GM18502 (cell line): ENCODE results near the gene GP1BB.

Experiments
- ATAC-seq: cut with Tn5 transposase; IDR thresholded peaks from one replicate; pipeline ENCODE4 v1.9.1; 2021; ENCODE audit warnings: mild to moderate bottlenecking; ENCODE audit not compliant: unreplicated experiment, poor library complexity

GP1BB gene

DNA sequence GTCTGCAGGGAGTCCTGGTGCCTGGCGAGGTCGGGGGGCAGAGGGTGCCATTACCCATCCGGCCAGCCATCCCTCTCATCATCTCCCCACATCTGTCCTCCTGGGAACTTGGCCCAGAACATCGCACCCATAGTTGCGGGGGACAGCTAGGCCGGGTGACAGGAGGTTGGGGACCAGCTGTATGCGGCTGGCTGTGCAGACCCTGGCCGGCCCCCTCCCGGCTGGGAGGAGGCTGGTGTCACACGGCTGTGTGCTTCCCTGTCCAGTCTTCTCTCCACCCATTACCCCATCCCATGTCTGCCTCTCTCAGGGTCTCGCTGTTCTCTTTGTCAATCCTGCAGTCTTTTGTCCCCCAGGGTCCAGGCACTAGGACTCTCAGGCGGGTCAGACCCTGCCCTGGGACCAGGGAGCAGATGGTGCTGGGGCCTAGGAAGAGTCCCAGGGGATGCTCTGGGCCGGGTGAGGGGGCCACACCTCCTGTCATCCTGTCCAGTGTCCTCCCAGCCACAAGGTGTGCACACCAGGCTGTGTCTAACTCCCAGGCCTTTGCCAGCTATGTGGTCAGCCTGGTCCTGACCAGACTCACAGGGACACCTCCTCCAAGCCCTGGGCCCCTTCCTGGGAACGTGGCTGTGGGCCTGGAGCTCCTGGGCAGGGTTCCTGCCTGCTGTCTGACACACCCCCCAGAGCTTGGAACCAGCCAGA is 30.8 kb downstream of the GP1BB start:
- no peak for ATAC-seq

DNA sequence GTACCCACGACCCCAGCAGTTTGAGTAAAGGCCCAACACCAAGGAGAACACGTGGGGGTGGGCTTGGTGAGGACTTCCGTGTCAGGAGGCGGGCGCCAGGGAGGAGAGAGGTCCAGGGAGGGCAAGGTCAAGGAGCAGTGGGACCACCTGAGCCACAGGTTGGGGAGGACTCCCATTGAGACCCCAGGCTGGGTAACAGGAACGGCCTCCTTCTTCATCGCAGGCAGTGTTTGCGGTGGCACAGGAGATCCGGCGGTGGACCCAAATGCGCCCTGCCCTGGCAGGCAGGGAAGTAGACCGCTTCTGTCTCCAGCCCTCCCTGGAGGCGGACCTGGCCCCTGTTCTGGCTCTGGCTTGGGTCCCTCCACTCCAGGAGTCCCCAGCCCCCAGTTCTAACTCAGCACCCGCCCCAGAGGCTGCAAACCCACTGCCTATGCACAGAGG is 31.4 kb downstream of the GP1BB start:
- no peak for ATAC-seq

DNA sequence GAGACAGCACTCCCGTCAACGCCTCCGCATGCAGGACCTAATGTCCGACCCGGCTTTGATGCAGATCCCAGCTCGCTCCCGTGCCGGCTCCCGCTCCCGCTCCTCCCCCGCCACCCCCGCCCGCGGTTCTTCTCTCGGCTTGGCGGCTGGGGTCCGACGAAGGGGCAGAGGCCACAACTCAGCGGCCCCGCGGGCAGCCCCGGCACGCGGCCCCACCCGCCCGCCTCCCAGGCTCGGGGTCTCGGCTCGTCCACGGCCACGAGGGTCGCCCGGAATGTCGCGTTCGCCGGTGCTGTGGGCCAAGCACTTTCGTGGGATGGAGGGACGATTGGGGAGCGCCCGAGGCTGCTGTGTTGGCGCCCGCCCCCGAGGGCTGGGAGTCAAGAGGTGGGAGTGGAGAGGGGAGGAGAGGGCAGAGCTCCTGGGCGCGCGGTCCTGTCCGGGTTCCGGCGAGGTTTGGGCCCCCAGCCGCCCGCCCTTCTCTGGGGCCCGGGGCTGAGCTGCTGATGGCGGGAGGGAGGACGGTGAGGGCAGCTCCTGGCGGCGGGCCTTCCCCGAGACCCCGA is 31.9 kb downstream of the GP1BB start:
- no peak for ATAC-seq

DNA sequence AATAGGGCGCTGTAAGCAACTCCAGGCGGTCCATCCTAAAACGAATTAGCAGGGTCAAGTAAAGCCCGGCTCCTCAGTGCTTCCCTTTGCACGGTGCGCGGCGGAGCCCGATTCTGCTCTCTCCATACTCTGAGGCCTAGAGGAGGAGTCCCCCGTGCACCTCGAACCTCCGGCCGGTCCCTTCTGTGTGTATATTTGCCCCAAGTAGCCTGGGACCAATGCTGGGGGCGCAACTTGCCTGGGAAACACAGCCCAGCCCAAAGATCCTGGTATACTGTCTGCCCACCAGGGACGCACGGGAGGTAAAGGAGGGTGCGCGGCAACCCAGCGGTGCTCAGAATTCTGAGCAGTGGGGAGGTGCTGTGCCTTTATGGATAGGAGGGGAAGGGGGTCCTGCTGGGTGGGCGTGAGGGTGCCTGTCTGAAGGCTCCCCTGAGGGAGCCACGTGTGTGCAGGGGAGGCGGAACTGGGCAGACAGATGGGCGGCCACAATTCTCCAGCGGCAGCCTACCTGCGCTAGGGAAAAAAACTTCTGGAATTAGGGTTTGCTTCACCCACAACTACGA is 32.5 kb downstream of the GP1BB start:
- no peak for ATAC-seq

DNA sequence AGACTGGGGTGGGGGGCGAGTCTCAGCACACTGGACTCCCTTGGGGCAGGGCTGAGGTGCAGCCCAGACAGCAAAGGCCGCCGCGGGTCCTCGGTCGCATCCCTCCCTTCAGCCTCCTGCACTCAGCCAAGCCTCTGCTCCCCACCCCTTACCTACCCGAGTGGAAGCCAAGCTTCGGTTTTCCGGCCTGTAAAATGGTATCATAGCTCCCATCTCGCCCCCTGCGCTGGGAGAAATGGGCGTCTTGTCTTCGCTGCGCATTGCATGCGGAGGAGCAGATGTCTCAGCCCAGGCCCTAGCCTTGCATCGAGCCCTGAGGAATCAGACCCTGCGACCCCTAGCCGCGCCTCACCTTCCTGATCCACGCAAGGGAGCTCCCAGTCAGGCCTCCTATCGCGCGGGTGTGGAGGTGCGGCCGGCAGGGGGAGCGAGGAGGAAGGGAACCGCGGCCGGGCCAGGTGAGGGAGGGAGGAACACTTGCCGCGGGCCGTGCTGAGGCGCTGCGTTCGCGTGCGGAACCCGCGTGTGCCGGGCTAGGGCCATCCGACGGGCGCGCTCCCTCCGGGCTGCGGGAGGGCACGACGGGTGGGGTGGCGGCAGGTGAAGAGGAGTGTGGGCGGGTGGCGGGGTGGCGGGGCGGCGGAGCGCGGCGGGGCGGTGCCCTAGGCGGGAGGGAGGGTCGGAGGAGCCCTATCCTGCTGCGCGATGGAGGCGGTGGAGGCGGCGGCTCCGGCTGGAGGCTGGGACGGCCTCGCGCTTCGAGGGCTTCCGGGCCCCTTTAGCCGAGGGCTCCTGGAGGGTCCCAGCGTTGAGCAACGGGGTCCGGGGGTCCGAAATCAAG is 33.2 kb downstream of the GP1BB start:
- ATAC-seq = no peak

DNA sequence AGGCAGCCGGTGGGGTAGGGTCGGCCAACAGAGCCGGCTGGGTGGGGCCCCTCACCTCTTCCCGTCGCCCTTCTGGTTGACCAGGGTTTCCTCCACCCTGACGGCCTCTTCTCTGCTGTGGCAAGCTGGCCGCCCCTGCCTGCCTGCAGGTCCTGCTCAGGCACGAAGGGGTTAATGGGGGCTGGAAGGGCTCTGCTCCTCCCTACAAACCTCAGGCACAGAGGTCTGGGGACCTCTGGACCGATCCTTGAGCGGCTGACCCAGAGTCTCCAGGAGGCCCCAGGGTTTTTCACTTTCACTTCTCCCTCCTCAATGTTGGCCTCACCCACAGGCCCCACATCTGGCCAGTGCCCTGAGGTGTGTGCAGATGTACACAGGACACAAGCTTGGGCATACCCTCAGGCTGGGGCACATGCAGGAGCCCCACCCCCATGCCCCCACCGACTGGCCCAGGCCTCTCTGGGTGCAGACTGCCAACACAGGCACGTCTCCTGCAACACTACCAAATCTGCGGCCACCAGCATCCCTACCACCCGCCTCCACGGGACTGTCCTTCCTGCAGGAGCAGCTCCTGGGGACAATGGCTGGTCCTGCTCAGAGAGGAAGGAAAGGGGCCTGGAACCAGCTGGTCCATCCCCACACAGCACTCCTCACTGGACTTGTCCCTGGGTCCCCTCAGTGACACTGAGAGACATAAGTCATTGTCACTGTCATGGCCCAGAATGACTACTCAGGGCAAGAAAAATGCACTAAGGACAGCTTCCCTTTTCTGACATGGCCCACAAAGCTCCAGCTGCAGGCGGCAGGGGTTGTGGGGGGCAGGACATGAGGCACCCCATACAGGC is 34.0 kb downstream of the GP1BB start:
- ATAC-seq = no peak

DNA sequence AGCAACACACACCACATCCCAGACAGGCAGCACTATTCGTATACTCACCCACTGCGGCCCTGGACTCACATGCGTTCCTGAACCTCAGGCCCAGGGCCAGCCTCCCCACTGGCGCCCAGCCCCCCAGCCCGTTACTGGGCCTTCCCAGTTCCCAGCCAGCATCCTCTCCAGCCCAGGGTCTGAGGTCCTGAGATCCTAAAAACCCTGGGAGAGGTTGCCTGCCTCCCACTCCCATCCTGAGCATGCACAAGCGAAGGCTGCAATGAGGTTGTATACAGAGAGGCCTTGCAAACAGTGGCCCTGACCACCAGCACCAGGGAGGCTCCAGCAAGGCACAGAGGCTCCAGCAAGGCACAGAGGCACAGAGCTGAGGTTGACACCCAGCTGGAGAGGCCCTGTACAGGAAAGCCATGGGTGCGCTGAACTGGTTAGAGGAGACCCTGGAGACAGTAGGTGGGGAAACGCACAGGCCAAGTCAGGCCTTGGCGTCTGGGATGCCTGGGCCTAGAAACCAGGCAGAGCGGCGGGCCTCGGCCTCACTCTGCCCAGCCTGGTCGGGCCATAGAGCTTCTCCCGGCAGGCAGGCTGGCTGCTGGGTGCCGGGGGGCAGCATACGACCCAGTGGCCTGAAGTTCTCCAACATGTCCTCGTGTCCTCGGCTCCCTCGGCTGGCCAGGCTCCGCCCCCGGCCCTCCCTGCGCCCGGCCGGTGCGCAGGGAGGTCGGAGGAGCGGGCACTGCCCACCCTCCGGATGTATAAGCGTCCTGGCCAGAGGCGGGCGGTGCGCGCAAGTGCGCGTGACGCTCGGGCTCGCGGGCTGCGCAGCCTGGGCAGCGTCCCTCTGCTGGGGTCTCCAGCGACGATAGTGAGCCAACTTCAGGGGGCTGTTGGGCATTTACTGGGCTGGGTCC is 34.9 kb downstream of the GP1BB start:
- no peak for ATAC-seq

DNA sequence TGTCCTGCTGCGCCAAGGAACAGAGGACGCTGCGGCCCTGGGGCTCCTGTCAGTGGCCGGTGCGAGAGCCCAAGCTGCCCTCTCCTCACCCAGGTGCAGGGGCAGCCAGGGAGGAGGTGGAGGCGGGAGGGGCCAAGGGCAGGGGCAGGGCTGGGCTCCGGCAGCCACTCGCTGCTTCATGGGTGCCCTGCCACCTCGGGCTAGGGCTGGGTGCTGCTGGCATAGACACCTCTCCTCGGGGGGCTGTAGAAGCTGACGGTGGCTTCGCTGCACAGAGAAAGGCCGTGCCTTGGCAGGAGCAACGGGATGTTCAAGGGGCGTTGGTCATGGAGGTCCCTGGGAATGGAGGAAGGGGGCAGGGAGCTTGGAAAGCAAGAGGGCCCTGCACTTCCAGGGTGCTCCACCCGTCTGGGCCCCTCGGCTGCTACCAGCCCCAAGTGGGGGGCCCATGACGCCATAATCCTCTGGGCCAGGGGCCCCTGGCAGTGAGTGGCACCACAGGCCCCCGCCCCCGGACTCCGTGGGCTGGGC is 35.6 kb downstream of the GP1BB start:
- no peak for ATAC-seq

DNA sequence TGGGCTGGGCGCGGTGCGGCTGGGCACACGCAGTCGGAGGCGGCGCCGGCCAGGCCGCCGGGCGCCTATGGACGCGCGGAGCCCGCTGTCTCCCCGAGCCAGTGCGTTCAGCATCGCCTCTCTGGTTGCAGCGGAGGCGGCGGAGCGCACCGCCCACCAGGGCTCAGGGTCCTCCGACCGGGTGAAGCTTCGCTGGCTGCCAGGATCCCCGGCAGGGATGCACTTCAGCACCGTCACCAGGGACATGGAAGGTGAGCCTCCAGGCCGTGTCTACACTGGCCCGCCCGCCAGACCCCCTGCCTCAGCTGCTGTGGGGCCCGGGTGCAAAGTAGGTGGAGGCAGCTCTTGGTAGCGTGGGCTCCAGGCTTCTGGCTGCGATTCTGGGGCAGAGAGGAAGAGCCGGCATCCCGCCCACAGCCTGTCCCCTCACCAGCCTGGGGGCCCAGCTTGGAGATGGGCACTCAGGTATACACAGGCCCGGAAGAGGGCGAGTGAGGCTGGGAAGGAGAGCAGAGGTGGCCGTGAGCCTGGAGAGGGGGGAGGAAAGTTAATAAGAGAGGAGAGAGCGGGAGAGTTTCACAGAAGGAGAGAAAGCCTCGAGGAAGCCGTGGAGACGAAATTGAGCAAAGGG is 36.2 kb downstream of the GP1BB start:
- no peak for ATAC-seq

DNA sequence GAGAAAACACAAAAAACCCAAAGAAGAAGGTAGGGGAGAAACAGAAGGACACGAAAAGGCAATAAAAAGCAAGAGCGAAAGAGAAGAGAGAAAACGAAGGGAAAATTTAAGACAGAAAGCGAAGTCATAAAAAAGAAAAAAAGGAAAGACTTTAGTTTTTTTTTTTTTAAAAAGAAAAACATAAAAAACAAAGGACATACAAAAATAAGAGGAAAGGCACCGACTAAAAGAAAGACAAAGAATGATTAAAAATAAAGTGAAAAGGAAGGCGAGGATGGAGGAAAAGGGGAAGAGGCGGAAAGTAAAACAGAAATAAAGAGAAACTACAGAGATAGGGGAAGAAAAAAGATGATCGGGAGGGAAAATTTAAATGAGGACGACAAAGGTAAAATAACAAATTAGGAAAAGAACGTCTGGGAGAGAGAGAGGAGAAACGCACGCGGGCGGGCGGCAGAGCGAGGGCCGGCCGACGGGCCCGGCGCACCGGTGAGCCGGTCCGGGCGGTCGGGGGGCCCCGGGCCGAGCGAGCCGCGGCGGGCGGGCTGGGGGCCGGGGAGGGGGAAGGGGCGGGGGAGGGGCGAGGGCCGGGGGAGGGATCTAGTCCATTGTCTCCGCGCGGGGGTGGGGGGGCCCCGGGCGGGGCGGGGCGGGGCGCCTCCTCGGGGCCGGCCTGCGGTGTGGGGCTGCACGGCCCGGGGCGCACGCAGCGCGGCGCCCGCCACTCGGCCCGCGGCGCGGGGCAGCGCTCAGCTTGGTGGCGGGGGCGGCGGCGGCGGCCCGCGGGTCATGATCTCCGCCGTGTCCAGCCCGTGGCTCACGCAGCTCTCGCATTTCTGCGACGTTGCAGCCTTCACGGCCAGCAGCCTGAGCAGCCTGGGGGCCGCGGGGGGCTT is 37.0 kb downstream of the GP1BB start, which contains the start of gene TBX1:
Gene TBX1, plus strand, starts transcription at position 721 of the 893 bp plus-strand sequence. Its CDS starts 66 bp downstream, at position 787.
- no peak for ATAC-seq

DNA sequence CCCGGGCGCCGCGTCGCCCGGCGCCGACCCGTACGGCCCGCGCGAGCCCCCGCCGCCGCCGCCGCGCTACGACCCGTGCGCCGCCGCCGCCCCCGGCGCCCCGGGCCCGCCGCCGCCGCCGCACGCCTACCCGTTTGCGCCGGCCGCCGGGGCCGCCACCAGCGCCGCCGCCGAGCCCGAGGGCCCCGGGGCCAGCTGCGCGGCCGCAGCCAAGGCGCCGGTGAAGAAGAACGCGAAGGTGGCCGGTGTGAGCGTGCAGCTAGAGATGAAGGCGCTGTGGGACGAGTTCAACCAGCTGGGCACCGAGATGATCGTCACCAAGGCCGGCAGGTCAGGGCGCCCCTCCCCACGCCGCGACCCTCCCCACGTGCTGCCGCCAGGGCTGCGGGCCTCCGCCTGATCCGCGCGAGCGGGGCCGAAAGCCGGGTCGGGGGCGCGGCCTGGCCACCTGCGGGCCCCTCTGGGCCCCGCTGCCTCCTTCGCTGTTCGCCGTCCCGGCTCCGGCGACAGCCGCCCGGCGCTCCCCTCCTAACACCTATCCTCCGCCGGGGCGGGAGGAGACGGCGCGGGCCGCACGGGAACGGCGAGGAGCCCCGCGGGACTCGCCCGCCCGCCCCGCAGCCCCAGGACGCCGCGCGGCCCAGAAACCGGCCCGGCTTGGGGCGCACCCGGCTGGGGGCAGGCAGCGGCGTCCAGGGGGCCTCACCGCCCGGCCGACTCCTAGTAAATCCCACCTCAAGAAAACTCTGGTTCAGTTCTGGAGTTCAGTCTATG is 37.8 kb downstream of the GP1BB start:
- ATAC-seq = no peak

DNA sequence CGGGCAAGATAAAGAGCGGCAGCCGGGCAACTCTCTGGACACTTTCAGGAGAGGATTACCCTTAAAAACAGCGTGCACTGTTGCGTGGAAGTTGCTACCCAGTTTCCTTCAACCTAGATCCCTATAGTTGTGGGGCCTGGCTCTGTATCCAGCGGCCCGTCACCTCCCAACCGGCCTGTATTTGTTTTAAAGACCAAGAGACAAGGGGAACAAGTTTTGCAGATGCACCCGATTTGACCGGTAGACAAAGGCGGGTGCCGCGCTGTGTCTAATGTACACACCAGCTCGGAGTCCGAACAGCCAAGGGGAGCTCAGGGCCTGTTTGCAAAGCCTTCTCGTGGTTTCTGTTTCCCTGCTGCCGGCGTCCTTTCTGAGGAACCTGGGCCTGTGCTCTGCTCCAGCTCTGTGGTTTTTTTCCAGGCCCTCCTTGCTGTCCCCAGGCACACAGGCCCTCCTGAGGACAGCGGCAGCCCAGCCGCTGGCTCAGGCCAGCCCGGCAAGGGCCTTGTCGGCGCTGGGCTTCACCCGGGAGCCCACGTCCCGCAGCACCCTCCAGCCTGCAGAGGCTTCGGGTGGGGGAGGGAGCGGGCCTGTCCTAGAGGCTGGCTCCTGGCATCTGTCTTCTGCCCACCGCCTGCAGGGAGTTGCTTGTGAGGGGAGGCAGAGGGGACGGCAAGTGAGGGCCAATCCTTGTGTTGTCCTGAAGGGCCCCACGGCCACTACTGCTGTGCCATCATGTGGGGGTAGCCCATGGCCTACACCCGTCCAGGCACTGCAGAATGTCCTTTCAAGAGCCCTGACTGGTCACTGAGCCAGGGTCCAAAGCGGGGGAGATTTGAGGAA is 38.6 kb downstream of the GP1BB start:
- no peak for ATAC-seq

DNA sequence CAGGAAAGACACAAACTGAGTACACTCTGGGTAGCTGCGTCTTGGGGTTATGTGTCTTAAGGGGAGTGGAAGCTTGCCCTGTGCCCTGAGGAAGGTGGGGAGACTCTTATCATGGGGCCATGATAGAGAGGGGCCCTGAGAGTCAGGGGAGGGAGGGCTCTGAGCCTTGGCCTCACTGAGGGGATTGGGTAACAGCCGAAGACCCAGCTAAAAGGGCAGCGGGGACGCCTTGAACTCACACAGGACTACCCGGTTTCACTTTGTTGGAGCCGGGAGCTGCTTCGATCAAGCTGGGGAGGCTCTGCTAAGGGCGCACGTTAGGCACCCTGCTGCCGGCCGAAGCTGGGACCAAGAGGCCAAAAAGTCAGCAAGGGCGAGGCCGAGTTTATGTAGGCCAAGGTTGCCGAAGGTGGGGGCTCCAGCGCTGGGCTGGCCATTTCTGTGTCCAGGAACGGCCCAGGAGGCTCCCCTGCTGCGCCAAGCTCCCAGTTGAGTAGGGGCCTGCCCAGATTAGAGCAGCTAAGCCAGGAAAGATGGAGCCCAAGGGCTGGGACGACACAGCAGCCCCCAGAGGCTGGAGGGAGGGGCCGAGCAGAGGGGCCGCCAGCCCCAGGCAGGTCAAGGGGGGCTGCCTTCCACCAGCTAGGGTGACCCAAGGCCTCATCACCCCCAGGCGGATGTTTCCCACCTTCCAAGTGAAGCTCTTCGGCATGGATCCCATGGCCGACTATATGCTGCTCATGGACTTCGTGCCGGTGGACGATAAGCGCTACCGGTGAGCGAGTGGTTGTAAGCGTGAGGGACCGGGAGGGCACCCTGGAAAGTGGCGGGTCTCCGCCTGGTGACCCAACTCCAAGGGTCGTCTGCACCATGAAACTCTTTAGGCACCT is 39.5 kb downstream of the GP1BB start:
- ATAC-seq = no peak

DNA sequence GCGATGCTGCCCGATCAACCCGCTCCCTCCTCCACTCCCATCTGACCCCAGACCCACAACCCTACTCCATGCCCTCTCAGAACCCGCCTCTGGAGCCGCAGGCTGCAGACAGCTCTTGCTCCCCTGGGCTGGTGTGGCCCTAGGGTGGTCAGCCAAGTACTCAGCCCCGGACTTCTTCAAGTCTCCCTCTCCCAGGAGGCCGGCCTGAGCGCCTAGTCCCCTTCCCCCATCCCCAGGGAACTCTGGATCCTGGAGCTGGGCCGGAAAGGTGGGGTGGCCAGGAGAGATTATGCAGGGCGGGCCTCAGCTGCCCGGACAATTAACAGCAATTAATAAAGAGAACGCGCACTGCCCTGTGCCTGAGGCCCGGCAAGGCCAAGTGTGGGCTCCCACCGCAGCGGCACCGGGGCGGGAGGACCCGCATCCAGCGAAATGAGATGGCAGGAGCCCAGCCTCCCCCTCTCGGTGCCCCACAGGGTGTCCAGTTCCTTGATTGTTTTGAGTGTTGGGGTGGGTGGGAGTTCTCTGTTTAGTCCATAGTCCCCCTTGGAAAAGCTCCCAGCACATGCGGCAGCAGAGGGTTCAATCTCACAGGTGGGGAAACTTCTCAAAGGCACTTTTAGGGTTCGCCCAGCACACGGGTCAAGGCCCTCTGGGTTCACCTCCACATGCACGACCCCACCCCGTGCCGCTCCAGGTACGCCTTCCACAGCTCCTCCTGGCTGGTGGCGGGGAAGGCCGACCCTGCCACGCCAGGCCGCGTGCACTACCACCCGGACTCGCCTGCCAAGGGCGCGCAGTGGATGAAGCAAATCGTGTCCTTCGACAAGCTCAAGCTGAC is 40.3 kb downstream of the GP1BB start:
- ATAC-seq = no peak
